ENCODE data around the gene C16orf82.

Gene C16orf82

GRCh38 chr16:27096375-27096774 is 29.6 kb downstream of the C16orf82 start:
- no peak for DNase-seq

DNA sequence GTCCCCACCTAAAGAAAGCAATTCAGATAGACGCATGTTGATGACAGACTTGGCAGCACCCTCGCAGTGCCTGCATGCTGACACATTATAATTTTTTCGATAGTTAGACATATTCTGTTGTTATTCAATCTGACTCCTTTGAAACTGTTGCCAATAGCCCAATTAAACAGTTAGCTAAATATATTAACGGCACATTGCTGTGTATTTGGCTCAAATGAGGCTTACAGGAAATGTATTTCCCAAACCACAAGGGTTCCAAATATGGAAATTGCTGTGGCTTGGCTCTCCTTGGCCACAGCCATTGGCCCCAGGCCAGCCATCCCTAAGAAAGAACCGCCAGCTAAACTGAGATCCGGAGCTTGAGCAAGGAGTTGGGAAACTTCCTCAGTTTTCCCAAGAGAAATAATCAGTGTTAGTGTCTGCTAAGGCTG is 31.1 kb downstream of the C16orf82 start:
- DNase-seq: no peak

GRCh38 chr16:27098366-27099049 is 31.8 kb downstream of the C16orf82 start:
- no peak for DNase-seq

- no peak for DNase-seq
Measured at GRCh38 chr16:27102701-27103575, 36.2 kb downstream of the C16orf82 start.

DNA sequence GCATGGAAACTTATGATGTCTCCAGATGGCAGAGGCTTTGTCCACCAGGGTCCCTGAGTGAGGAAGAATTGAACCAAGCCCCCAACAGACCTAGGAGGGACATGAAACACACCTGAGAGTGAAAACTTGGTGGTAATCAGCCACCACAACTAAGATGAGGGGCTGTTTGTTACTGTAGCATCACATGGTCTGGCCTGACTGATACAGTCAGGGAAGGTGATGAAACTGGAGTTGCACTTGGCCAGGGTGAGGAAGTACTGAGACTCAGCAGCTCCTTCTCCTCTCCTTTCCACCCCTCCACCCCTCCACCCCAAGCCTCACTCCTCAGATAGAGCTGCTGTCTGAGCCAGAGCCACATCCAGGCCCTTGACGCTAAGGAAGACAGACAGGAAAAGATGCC is 37.2 kb downstream of the C16orf82 start:
- no peak for DNase-seq

DNA sequence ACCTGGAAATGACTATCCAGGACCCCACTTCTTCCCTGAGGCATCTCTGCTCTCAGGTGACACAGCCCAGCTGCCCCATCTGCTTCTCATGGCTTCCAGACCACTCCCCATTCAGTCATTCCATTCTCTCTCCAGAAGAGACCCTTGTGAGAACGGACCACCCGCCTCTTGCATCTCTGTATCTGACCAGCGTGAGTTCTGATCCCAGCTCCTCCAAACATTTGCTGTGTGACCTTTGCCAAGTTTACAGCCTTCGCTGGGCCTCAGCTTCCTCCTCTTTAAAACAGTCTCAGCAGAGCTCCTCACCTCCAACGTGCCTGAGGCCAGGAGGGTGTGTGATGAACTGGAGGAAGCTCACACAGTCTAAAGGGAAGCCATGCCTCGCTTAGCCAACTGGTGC is 39.6 kb downstream of the C16orf82 start:
- DNase-seq: no peak

- DNase-seq: no peak
Measured at GRCh38 chr16:27107185-27107592, 40.5 kb downstream of the C16orf82 start.

- no peak for DNase-seq
Measured at GRCh38 chr16:27108051-27108770, 41.5 kb downstream of the C16orf82 start.

GRCh38 chr16:27108826-27109665 is 42.3 kb downstream of the C16orf82 start:
- no peak for DNase-seq

DNA sequence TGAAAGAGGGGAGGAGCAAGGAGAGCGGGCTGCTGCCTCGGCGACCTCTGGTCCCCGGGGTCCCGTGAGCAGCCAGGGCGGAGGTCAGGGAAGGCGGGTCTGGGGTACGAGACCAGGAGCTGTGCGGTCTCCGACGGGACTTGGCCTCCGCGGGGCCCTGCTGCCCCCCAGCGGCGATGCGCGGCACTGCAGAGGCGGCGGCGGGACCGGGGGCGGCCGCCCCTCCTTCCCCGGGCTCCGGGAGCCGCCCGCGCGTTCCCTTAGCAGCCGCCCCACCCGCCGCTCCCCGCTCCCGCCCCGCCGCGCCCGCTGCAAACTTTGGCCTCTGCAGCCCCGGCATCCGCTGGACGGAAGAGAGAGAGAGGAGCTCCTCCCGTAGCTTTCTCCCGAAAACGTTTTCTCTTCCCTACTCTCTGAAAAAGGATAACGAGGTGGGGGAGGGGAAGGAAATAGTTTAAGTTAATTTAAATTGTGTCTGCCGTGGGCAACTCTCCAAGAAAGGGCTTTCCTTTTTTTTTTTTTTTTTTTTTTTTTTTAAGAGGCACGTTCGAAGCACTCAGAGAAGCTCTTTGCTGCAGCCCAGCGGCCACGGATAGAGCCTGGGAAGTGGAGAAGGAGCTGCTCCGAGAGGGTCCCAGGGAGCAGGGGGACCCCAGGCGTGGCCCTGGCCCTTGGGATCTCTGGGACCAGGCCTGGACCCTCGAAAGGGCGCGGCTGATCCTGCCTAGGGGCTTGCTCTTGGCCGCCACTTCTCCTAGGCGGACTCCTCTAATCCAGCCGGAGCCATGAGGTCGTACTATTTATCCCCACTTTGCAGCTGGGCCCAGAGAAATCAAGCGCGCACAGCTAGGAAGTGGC is 43.2 kb downstream of the C16orf82 start:
- peak; percentile 70 for DNase-seq

DNA sequence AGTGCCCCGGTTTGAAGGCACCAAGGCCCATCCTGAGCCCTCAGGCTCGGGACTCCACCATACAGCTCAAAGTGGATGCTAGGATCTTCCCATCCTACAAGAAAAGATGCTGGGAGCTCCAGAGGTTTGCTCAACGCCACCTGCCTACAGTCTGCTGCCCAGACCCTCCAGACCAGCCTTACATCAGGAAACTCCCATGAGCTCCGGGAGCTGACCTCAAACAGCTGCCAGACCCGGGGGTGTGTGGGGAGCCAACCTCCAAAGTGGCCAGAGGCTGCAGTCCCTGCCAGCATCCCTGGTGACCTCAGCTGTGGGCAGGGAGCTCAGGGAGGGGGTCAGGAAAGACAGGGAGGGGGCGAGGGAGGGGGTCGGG is 43.8 kb downstream of the C16orf82 start:
- no peak for DNase-seq

DNA sequence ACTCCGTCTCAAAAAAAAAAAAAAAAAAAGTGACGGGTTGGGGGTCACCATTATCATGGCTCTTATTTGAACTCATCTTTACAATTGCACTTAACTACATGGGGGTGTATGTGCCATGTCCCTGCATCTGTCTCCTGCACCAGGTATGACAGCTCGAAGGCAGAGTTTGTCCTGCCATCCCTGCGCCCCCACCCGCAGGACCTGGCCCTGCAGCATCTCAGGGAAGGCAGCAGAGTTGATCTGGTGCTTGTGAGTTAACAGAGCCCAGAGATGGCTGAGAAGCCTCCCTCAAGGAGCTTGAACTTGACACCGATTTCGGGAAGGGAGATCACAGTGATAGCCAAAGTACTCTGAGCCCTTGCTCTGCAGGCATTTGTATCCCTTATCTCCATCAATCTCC is 44.8 kb downstream of the C16orf82 start:
- no peak for DNase-seq

DNA sequence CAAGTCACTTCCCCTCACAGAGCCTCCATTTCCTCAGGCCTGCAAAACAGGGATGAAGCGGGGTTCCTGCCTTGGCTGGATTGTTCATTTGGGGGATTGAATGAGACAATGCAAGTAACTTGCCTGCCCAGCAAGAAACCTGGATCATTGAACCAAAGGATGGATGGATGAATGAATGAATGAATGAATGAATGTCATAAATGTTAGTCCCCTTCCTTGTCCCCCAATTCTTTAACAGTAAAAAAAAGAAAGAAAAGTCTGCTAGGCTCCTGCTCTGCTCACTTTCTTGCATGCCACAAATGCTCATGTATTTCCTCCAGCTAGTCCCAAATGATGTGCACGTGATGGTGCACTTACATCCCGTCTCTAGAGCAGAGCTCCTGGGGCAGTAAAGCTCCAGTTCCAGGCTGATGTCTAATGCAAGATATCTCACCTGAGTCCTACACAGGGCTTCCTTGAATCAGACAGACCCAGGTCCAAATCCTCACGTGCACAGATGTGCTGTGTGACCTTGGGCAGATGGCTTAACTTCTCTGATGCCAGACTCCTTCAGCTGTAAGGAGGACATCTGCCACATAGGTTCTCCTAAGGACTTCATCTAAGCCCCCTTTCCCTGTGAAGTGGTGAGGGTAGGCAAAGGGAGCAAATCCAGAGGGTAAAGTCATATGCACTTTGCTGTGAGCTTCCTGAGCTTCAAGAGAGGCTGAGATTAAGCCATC is 45.5 kb downstream of the C16orf82 start:
- DNase-seq: no peak

- DNase-seq: no peak
Measured at GRCh38 chr16:27113341-27113841, 46.7 kb downstream of the C16orf82 start.

DNA sequence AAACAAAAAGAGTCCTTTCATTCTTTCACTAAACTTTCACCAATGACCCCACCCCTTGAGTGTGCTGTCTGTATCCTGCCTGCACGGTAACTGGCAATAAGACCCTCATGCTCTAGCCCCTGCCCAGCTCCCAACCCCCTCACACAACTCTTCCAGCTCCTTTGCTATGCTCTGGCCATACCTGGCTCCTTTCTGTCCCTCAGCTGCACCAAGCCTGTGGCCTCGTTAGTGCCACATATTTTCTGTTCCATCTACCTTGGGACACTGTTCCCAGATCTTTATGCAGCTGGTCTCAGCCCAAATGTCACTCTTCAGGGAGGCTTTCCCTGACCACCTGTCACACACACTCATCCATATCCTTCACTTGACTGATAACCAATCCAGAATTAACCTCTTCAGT is 47.3 kb downstream of the C16orf82 start:
- DNase-seq: no peak

- DNase-seq: no peak
Measured at GRCh38 chr16:27118526-27118925, 51.8 kb downstream of the C16orf82 start.

All from NCI-H1436 (cell line).